ENCODE measurements around the gene BCAS3. TPM values are rescaled to one million over a fixed set of nuclear protein-coding genes. Genes with fewer than 3 reads are reported as not detected.
A peak's percentile ranks its signal among the peaks of the same experiment; 100 is the strongest.

BCAS3 gene
- total RNA-seq, 1 donor from 2014 or later, result 14.5 TPM

- no peaks in the 10 kb centered on the region for H3K36me3 Mint-ChIP-seq (ENCODE audit: low read depth, unreplicated experiment)
- FAIRE-seq (no peak), DNase-seq (ENCODE audit: low read depth) (no peak)
- no peaks in the 10 kb centered on the region for H3K27me3 ChIP-seq (ENCODE audit: insufficient read depth, low read length)
- no peaks in the 10 kb centered on the region for H3K27me3 Mint-ChIP-seq (ENCODE audit: low read depth, unreplicated experiment)
- peaks cover 9% of the 10 kb centered on the region for H3K4me1 Mint-ChIP-seq (ENCODE audit: low read depth, unreplicated experiment)
- H2AFZ ChIP-seq (ENCODE audit: low read depth, low read length), result no peak overlapping the region
- TF ChIP-seq CTCF (IDR thresholded peaks at IDR 0.05; ENCODE audit: insufficient read depth, low read depth, low read length), result no peak
- TF ChIP-seq EZH2 (IDR thresholded peaks at IDR 0.05; ENCODE audit: insufficient read depth, low read length), result no peak
- H3K4me3 ChIP-seq (ENCODE audit: insufficient read depth, low read depth, low read length), result no peak overlapping the region
- H3K4me1 ChIP-seq (ENCODE audit: insufficient read depth, low read length), result peaks cover 11% of the 10 kb centered on the region
- H3K27ac Mint-ChIP-seq (ENCODE audit: unreplicated experiment), result peak overlapping the region; percentile 78
- no peaks in the 10 kb centered on the region for H4K20me1 ChIP-seq (ENCODE audit: insufficient read depth, low read length)
- H3K9me3 ChIP-seq (ENCODE audit: insufficient read depth, low read depth, low read length), result no peaks in the 10 kb centered on the region
- H3K4me3 Mint-ChIP-seq (ENCODE audit: unreplicated experiment), result no peak overlapping the region
- no peak overlapping the region for H3K27ac ChIP-seq (ENCODE audit: low read depth, low read length)
- H3K9ac ChIP-seq (ENCODE audit: low read length), result no peak overlapping the region
- no peak overlapping the region for H3K4me2 ChIP-seq (ENCODE audit: low read length)
- no peaks in the 10 kb centered on the region for H3K79me2 ChIP-seq (ENCODE audit: insufficient read depth, low read length)
- H3K9me3 Mint-ChIP-seq (ENCODE audit: unreplicated experiment), result no peaks in the 10 kb centered on the region
- no peaks in the 10 kb centered on the region for H3K36me3 ChIP-seq (ENCODE audit: insufficient read depth, low read length)
Observed at GRCh38 chr17:61291451-61292285, 614.0 kb downstream of the BCAS3 start.

- Histone ChIP-seq H3K4me1 (ENCODE audit: insufficient read depth, low read length) (peaks cover 10% of the 10 kb centered on the region), H3K36me3 (ENCODE audit: insufficient read depth, low read length) (no peaks in the 10 kb centered on the region), H3K4me3 (ENCODE audit: insufficient read depth, low read depth, low read length) (no peak overlapping the region), H3K4me2 (ENCODE audit: low read length) (peak overlapping the region; percentile 59), H3K27me3 (ENCODE audit: insufficient read depth, low read length) (no peaks in the 10 kb centered on the region), H3K79me2 (ENCODE audit: insufficient read depth, low read length) (no peaks in the 10 kb centered on the region), H3K9me3 (ENCODE audit: insufficient read depth, low read depth, low read length) (no peaks in the 10 kb centered on the region), H2AFZ (ENCODE audit: low read depth, low read length) (no peak overlapping the region), H3K9ac (ENCODE audit: low read length) (no peak overlapping the region), H4K20me1 (ENCODE audit: insufficient read depth, low read length) (no peaks in the 10 kb centered on the region), H3K27ac (ENCODE audit: low read depth, low read length) (no peak overlapping the region)
- Mint-ChIP-seq H3K27ac (ENCODE audit: unreplicated experiment) (peak overlapping the region; percentile 93), H3K4me1 (ENCODE audit: low read depth, unreplicated experiment) (peaks cover 8% of the 10 kb centered on the region), H3K4me3 (ENCODE audit: unreplicated experiment) (no peak overlapping the region), H3K9me3 (ENCODE audit: unreplicated experiment) (no peaks in the 10 kb centered on the region), H3K36me3 (ENCODE audit: low read depth, unreplicated experiment) (no peaks in the 10 kb centered on the region), H3K27me3 (ENCODE audit: low read depth, unreplicated experiment) (no peaks in the 10 kb centered on the region)
- TF ChIP-seq EZH2 (IDR thresholded peaks at IDR 0.05; ENCODE audit: insufficient read depth, low read length) (no peak), CTCF (IDR thresholded peaks at IDR 0.05; ENCODE audit: insufficient read depth, low read depth, low read length) (no peak)
- no peak for FAIRE-seq
- no peak for DNase-seq (ENCODE audit: low read depth)
Observed at GRCh38 chr17:61294286-61294685, 616.6 kb downstream of the BCAS3 start.

GRCh38 chr17:61294777-61295176 lies 617.1 kb downstream of the BCAS3 start:
- Histone ChIP-seq H3K27me3 (ENCODE audit: insufficient read depth, low read length) (no peaks in the 10 kb centered on the region), H4K20me1 (ENCODE audit: insufficient read depth, low read length) (no peaks in the 10 kb centered on the region), H3K36me3 (ENCODE audit: insufficient read depth, low read length) (no peaks in the 10 kb centered on the region), H2AFZ (ENCODE audit: low read depth, low read length) (peak overlapping the region; percentile 31), H3K79me2 (ENCODE audit: insufficient read depth, low read length) (no peaks in the 10 kb centered on the region), H3K9me3 (ENCODE audit: insufficient read depth, low read depth, low read length) (no peaks in the 10 kb centered on the region), H3K27ac (ENCODE audit: low read depth, low read length) (peak overlapping the region; percentile 4), H3K9ac (ENCODE audit: low read length) (peak overlapping the region; percentile 0), H3K4me2 (ENCODE audit: low read length) (peak overlapping the region; percentile 59), H3K4me3 (ENCODE audit: insufficient read depth, low read depth, low read length) (no peak overlapping the region), H3K4me1 (ENCODE audit: insufficient read depth, low read length) (peaks cover 10% of the 10 kb centered on the region)
- TF ChIP-seq CTCF (IDR thresholded peaks at IDR 0.05; ENCODE audit: insufficient read depth, low read depth, low read length) (no peak), EZH2 (IDR thresholded peaks at IDR 0.05; ENCODE audit: insufficient read depth, low read length) (no peak)
- peaks cover 8% of the 10 kb centered on the region for H3K4me1 Mint-ChIP-seq (ENCODE audit: low read depth, unreplicated experiment)
- FAIRE-seq, result peak; percentile 55
- no peaks in the 10 kb centered on the region for H3K9me3 Mint-ChIP-seq (ENCODE audit: unreplicated experiment)
- peak overlapping the region; percentile 93 for H3K27ac Mint-ChIP-seq (ENCODE audit: unreplicated experiment)
- H3K4me3 Mint-ChIP-seq (ENCODE audit: unreplicated experiment), result peak overlapping the region; percentile 35
- no peaks in the 10 kb centered on the region for H3K36me3 Mint-ChIP-seq (ENCODE audit: low read depth, unreplicated experiment)
- H3K27me3 Mint-ChIP-seq (ENCODE audit: low read depth, unreplicated experiment), result no peaks in the 10 kb centered on the region
- DNase-seq (ENCODE audit: low read depth), result peak; percentile 66
